T-cell (primary cell): ENCODE results near the gene PLA2G2D. TPM values are rescaled to one million over a fixed set of nuclear protein-coding genes. Genes with fewer than 3 reads are reported as not detected.

Experiments used
- ATAC-seq, 4 experiments: fragments of 200-7000 bp in 3 of 4; fragments of 150-1000 bp in 1 of 4; cut with Tn5 transposase; replicated peaks in 1 of 4; 1 replicate in 3 of 4; 2 replicates in 1 of 4; pipeline ENCODE4 v1.10.0; 2021; ENCODE audit warnings: moderate library complexity in 3 of 4, mild to moderate bottlenecking in 2 of 4, moderate number of reproducible peaks in 1 of 4
- CTCF ChIA-PET, 2 donors: fragments of 300-600 bp; sonication (Branson Sonifier 250); formaldehyde crosslinking; loops; one replicate each; lab custom pipeline; 2022; ENCODE audit warnings: antibody characterized with exemption in 2 of 2; lab: Charles Lee
- POLR2A ChIA-PET, 2 donors: fragments of 300-600 bp; sonication (Branson Sonifier 250); formaldehyde crosslinking; loops; one replicate each; lab custom pipeline; 2022; ENCODE audit warnings: antibody characterized with exemption in 2 of 2; lab: Charles Lee
- DNase-seq, 35 experiments: peaks; one replicate each; pipeline versions ENCODE4 v3.0.0 to v3.0.0-alpha.2; 2013 to 2023
- H3K27ac ChIP-seq: one replicate; pipeline ENCODE4 v1.5.1; 2013; ENCODE audit warnings: low read length
- H3K27me3 ChIP-seq, 2 experiments: replicated peaks in 1 of 2; 1 replicate in 1 of 2; 2 replicates in 1 of 2; pipeline versions ENCODE4 v1.6.1 to v1.7.0; 2013; ENCODE audit warnings: low read length in 1 of 2, mixed read lengths in 1 of 2; ENCODE audit not compliant: control insufficient read depth in 2 of 2, insufficient read depth in 2 of 2; ENCODE audit errors: extremely low read depth in 1 of 2
- H3K36me3 ChIP-seq, 2 donors: 1 replicate in 1 of 2; 2 replicates in 1 of 2; pipeline versions ENCODE4 v1.6.1 to v1.7.0; 2013; ENCODE audit warnings: low read length in 1 of 2; ENCODE audit not compliant: control insufficient read depth in 2 of 2, insufficient read depth in 1 of 2; ENCODE audit errors: extremely low read depth in 1 of 2
- H3K4me1 ChIP-seq, 2 experiments: 1 replicate in 1 of 2; 2 replicates in 1 of 2; pipeline versions ENCODE4 v1.6.1 to v1.7.0; 2013; ENCODE audit warnings: low read length in 2 of 2, mixed read lengths in 1 of 2; ENCODE audit not compliant: insufficient read depth in 2 of 2, control insufficient read depth in 1 of 2; ENCODE audit errors: extremely low read depth in 1 of 2
- H3K4me3 ChIP-seq, 2 donors: 1 replicate in 1 of 2; 2 replicates in 1 of 2; pipeline versions ENCODE4 v1.5.1 to v1.7.0; 2013; ENCODE audit warnings: mild to moderate bottlenecking in 2 of 2, low read length in 1 of 2, moderate library complexity in 1 of 2; ENCODE audit not compliant: control insufficient read depth in 1 of 2; ENCODE audit errors: extremely low read depth in 1 of 2
- H3K9me3 ChIP-seq: 2 replicates; pipeline ENCODE4 v1.7.0; 2013
- H3K27ac Mint-ChIP-seq, 2 donors: one replicate each; pipeline ENCODE4 v1.8.0; 2020 to 2021; ENCODE audit warnings: mild to moderate bottlenecking in 2 of 2, mixed read lengths in 2 of 2
- H3K27me3 Mint-ChIP-seq, 2 donors: one replicate each; pipeline ENCODE4 v1.8.0; 2021 to 2022; ENCODE audit warnings: mixed read lengths in 2 of 2
- H3K36me3 Mint-ChIP-seq: one replicate; pipeline ENCODE4 v1.8.0; 2021; ENCODE audit warnings: mixed read lengths
- H3K4me1 Mint-ChIP-seq, 3 donors: one replicate each; pipeline ENCODE4 v1.8.0; 2020 to 2022; ENCODE audit warnings: mixed read lengths in 3 of 3, mild to moderate bottlenecking in 1 of 3
- H3K4me3 Mint-ChIP-seq, 3 donors: one replicate each; pipeline ENCODE4 v1.8.0; 2020 to 2022; ENCODE audit warnings: mild to moderate bottlenecking in 3 of 3, mixed read lengths in 3 of 3, moderate library complexity in 3 of 3
- H3K9me3 Mint-ChIP-seq, 3 donors: one replicate each; pipeline ENCODE4 v1.8.0; 2020 to 2022; ENCODE audit warnings: mixed read lengths in 3 of 3
- WGBS: methylation state at CpG from one replicate; pipeline ENCODE4 v1.1.5; 2013; ENCODE audit warnings: missing lambda C conversion rate; ENCODE audit not compliant: insufficient coverage; 5-methylcytosine and 5-hydroxymethylcytosine counted together
- total RNA-seq, 35 experiments: library from RNA in 6 of 35; stranded (reverse) in 6 of 35; fragments of 120-200 nt in 1 of 35; gene quantifications; one replicate each; pipeline versions ENCODE4 v1.2.1 to v1.2.4 and lab custom pipeline; 2013 to 2026

Gene PLA2G2D
- total RNA-seq, 5 donors from 2014 or later (not counting 1 experiment from before 2014, with no cell fraction given): not detected

DNA sequence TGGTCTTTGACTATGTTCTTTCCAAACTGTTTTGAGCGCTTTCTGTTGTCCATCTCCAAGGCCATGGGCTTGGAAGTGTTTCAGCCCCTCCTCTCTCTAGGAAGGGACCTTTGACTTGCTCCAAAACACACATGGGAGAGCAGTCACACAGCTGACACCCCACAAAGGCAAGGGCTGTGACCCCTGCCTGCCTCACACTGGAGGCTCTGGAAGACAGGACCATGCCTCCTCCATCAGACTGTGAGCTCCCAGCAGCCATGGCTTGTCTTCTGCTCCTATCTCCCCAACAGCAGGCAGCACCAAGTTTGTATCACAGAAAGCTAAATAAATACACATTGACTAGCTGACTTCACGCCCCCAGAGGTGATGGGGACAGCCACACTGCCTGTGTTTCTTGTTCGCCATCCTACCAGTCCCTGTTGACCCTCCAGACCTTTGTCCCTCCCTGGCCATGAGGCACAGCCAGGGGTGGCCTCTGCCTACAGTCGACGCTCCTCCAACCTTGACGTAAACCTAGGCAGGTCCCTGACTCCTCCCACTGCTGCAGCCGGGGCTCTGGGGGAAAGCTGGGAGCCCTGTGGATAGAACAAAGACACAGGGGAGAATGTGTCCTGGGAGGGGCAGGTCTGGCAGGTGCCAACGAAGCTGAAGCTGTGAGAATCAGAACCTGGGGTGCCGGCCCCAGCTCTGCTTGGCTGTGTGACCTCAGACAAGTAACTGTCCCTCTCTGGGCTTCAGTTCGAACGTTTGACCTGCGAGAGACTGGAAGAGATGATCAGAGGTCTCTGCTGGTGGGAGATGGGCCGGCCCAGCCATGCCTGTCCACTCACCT lies 24.6 kb upstream of the PLA2G2D start:
- no peaks in the 10 kb centered on the region for H3K9me3 Mint-ChIP-seq
- H3K4me1 Mint-ChIP-seq: no peaks in the 10 kb centered on the region
- Histone ChIP-seq H3K36me3 (no peaks in the 10 kb centered on the region), H3K4me1 (no peaks in the 10 kb centered on the region), H3K27me3 (peaks cover 0 to 40% of the 10 kb centered on the region in 2 experiments), H3K9me3 (no peaks in the 10 kb centered on the region), H3K4me3 (no peak overlapping the region), H3K27ac (no peak overlapping the region)
- POLR2A ChIA-PET: no interaction called here
- DNase-seq (no peak), ATAC-seq (no peak)
- H3K27me3 Mint-ChIP-seq: peaks cover 5 to 10% of the 10 kb centered on the region in 2 donors
- no peaks in the 10 kb centered on the region for H3K36me3 Mint-ChIP-seq
- CTCF ChIA-PET: interaction anchor here in 1 of 2 donors (0.6 kb wide), 1 partner anchor 261 kb away, joined by 3 read pairs; no protein-coding TSS in a partner anchor
- 76% methylated on average over 7 of the region's 13 CpGs for whole genome bisulfite sequencing
- no peak overlapping the region for H3K27ac Mint-ChIP-seq
- no peak overlapping the region for H3K4me3 Mint-ChIP-seq

DNA sequence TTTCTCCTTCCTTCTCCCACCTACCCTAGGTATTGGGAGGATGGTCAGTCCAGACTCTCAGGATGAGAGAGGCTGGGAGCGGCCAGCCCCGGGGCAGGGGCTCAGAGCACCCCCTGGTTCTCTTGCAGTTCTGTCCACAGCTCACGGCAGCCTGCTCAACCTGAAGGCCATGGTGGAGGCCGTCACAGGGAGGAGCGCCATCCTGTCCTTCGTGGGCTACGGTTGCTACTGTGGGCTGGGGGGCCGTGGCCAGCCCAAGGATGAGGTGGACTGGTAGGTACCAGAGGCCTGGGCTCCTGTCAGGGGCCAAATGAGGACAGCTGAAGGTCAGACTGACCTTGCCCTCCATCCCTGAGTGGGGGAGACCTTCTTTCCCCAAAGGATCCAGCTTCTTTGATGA lies 24.0 kb upstream of the PLA2G2D start:
- Histone ChIP-seq H3K27ac (no peak overlapping the region), H3K9me3 (no peaks in the 10 kb centered on the region), H3K27me3 (peaks cover 0 to 38% of the 10 kb centered on the region in 2 experiments), H3K4me1 (no peaks in the 10 kb centered on the region), H3K36me3 (no peaks in the 10 kb centered on the region), H3K4me3 (no peak overlapping the region)
- POLR2A ChIA-PET: no interaction called here
- no peak for DNase-seq
- Mint-ChIP-seq H3K4me1 (no peaks in the 10 kb centered on the region), H3K9me3 (no peaks in the 10 kb centered on the region), H3K27ac (no peak overlapping the region), H3K4me3 (no peak overlapping the region), H3K36me3 (no peaks in the 10 kb centered on the region), H3K27me3 (peaks cover 9 to 13% of the 10 kb centered on the region in 2 donors)
- WGBS: 85% methylated on average over 8 of the region's 8 CpGs
- CTCF ChIA-PET: no interaction called here
- no peak for ATAC-seq

DNA sequence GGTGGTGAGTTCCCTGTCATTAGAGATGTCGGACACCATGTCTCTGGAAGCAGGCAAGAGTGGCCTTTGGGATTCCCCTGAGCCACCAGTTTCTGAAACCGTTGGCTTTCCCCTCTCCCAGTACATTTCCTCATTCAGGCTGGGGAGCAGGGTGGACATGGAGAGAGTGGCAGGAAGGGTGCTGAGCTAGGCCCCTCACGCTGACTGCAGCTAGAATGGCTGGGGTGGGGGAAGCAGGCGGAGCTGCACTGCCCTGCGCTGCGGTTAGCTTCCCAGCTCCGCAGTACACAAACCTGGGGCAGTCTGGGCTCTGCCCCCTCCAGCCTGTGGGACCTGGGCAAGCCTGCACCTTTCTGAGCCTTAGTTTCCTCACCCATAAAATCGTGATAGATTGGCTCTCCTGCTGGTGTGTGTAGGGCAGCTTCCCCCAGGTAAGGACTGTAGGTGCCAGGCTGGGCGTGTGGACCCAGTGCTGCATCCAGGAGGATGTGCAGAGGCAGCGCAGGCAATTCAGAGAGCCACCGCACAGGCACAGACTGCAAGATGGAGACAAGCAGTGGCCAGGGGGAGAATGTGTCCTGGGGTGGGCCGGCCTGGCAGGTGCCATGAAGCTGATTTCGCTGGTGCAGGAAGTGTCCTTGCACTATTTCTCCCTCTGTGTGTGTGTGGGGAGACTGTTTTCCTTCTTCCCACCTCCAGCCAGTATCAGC lies 22.8 kb upstream of the PLA2G2D start:
- H3K27me3 ChIP-seq: peaks cover 0 to 35% of the 10 kb centered on the region in 2 experiments
- no peak overlapping the region for H3K27ac Mint-ChIP-seq
- CTCF ChIA-PET: no interaction called here
- POLR2A ChIA-PET: interaction anchor here in 1 of 2 donors (0.7 kb wide), 1 partner anchor 1391 kb away, joined by 3 read pairs; no protein-coding TSS in a partner anchor
- no peaks in the 10 kb centered on the region for H3K9me3 Mint-ChIP-seq
- H3K27me3 Mint-ChIP-seq: peaks cover 9 to 16% of the 10 kb centered on the region in 2 donors
- no peaks in the 10 kb centered on the region for H3K36me3 Mint-ChIP-seq
- no peak overlapping the region for H3K4me3 ChIP-seq
- DNase-seq: no peak
- no peak overlapping the region for H3K4me3 Mint-ChIP-seq
- no peak overlapping the region for H3K27ac ChIP-seq
- H3K4me1 Mint-ChIP-seq: no peaks in the 10 kb centered on the region
- H3K4me1 ChIP-seq: no peaks in the 10 kb centered on the region
- H3K36me3 ChIP-seq: no peaks in the 10 kb centered on the region
- 78% methylated on average over 6 of the region's 13 CpGs for WGBS
- H3K9me3 ChIP-seq: no peaks in the 10 kb centered on the region
- no peak for ATAC-seq

- CTCF ChIA-PET: no interaction called here
- 84% methylated on average over 5 of the region's 7 CpGs for WGBS
- no peak for ATAC-seq
These were observed 22.1 kb upstream of the PLA2G2D start for GRCh38 chr1:20141466-20141865.

DNA sequence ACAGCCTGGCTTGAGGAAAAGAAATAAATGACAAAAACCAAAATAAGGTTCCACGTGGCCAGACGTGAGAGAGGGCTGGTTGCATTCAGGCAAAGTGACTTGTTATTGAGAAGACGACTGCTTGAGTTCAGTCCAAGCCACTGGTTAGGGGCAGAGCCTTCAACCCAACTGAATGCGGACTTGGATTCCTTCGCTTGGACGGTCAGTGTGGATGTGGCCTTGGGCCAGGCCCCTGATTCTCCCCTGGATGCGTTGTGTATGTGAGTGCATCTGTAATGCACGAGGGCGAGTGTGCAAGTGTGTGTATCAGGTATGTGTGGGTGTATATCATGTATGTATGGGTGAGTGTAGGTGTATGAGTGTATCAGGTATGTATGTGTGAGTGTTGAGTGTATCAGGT lies 21.7 kb upstream of the PLA2G2D start:
- Histone ChIP-seq H3K9me3 (no peaks in the 10 kb centered on the region), H3K27me3 (peaks cover 0 to 31% of the 10 kb centered on the region in 2 experiments), H3K4me1 (no peaks in the 10 kb centered on the region), H3K4me3 (no peak overlapping the region), H3K36me3 (no peaks in the 10 kb centered on the region), H3K27ac (no peak overlapping the region)
- Mint-ChIP-seq H3K27me3 (peaks cover 9 to 16% of the 10 kb centered on the region in 2 donors), H3K4me3 (no peak overlapping the region), H3K4me1 (no peaks in the 10 kb centered on the region), H3K9me3 (no peaks in the 10 kb centered on the region), H3K36me3 (no peaks in the 10 kb centered on the region), H3K27ac (no peak overlapping the region)
- DNase-seq (no peak), ATAC-seq (no peak)
- CTCF ChIA-PET: no interaction called here
- 88% methylated on average over 8 of the region's 9 CpGs for WGBS
- POLR2A ChIA-PET: no interaction called here

More at GRCh38 chr1:20141466-20141865, 22.1 kb upstream of the PLA2G2D start:
- Histone ChIP-seq H3K27me3 (peaks cover 0 to 33% of the 10 kb centered on the region in 2 experiments), H3K36me3 (no peaks in the 10 kb centered on the region), H3K9me3 (no peaks in the 10 kb centered on the region), H3K4me1 (no peaks in the 10 kb centered on the region), H3K27ac (no peak overlapping the region), H3K4me3 (no peak overlapping the region)
- no peak for DNase-seq
- Mint-ChIP-seq H3K4me1 (no peaks in the 10 kb centered on the region), H3K4me3 (no peak overlapping the region), H3K27me3 (peaks cover 9 to 16% of the 10 kb centered on the region in 2 donors), H3K27ac (no peak overlapping the region), H3K9me3 (no peaks in the 10 kb centered on the region), H3K36me3 (no peaks in the 10 kb centered on the region)
- POLR2A ChIA-PET: interaction anchor here in 1 of 2 donors (0.7 kb wide), 1 partner anchor 1391 kb away, joined by 3 read pairs; no protein-coding TSS in a partner anchor

DNA sequence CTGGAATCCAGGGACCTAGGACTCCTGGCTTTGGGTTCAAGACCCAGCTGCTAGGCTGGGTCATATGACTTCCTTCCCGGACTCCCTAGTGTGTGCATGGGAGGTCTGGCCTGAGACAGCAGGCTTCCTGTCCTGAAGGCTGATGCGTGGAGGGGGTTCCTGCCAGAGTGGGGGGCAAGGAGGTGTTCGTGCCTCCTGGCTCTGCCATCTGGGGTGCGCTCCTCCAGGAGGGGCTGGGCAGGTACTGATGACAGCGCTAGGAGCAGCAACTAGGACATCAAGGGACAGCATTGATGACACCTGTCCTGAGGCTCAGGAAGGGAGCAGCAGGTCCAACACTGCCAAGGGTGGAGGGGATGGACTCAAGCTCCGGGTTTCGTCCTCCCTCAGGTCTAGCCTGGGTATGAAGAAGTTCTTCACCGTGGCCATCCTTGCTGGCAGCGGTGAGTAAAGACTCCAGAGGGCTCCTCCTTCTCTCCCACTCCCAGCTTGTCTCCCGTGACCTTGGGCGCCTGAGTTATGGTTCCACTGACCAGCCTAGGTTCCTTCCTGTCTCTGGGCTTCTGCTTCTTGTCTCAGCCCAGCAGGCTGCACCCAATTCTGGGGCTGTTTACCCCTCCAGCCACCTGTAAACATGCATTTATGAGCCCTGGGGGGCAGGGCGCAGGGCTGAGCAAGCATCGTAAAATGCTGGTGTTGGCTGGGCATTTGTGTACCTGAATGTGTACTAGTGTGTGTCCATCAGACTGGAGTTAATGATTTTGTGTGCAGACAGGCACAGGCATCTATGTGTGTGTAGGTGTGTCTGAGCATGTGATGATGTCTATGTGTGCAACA lies 20.7 kb upstream of the PLA2G2D start:
- Histone ChIP-seq H3K4me3 (no peak overlapping the region), H3K27me3 (peaks cover 0 to 31% of the 10 kb centered on the region in 2 experiments), H3K9me3 (no peaks in the 10 kb centered on the region), H3K27ac (no peak overlapping the region), H3K4me1 (no peaks in the 10 kb centered on the region), H3K36me3 (no peaks in the 10 kb centered on the region)
- Mint-ChIP-seq H3K4me1 (no peaks in the 10 kb centered on the region), H3K4me3 (no peak overlapping the region), H3K36me3 (no peaks in the 10 kb centered on the region), H3K27me3 (peaks cover 9 to 16% of the 10 kb centered on the region in 2 donors), H3K27ac (no peak overlapping the region), H3K9me3 (no peaks in the 10 kb centered on the region)
- 72% methylated on average over 7 of the region's 13 CpGs for WGBS
- ATAC-seq: no peak
- DNase-seq: no peak
- POLR2A ChIA-PET: no interaction called here
- CTCF ChIA-PET: no interaction called here
